Activated CD4-positive, alpha-beta T cell treated with anti-CD3 and anti-CD28 coated beads, Interleukin-2, amount 10 ng/mL, durations not matched to agents 7 days and 5 days (primary cell): ENCODE data around the gene CBX5. TPM values are rescaled to one million over a fixed set of nuclear protein-coding genes. Genes with fewer than 3 reads are reported as not detected.

Experiments used
- CTCF ChIA-PET: fragments of 350-600 bp; sonication (Branson Sonifier 250); formaldehyde crosslinking; loops from one replicate; lab custom pipeline; 2021; ENCODE audit warnings: antibody characterized with exemption; lab: Charles Lee
- POLR2A ChIA-PET: fragments of 350-600 bp; sonication (Branson Sonifier 250); formaldehyde crosslinking; loops from one replicate; lab custom pipeline; 2021; ENCODE audit warnings: antibody characterized with exemption; lab: Charles Lee
- DNase-seq: peaks from one replicate; pipeline ENCODE4 v3.0.0-alpha.2; 2020
- H3K27ac Mint-ChIP-seq: one replicate; pipeline ENCODE4 v1.8.0; 2021; ENCODE audit warnings: mild to moderate bottlenecking, moderate library complexity, mixed read lengths
- H3K27me3 Mint-ChIP-seq: one replicate; pipeline ENCODE4 v1.8.0; 2021; ENCODE audit warnings: mixed read lengths
- H3K36me3 Mint-ChIP-seq: one replicate; pipeline ENCODE4 v1.8.0; 2021; ENCODE audit warnings: low read depth, mixed read lengths
- H3K4me1 Mint-ChIP-seq: one replicate; pipeline ENCODE4 v1.8.0; 2021; ENCODE audit warnings: mixed read lengths
- H3K4me3 Mint-ChIP-seq: one replicate; pipeline ENCODE4 v1.8.0; 2021; ENCODE audit warnings: mild to moderate bottlenecking, moderate library complexity, mixed read lengths
- H3K9me3 Mint-ChIP-seq: one replicate; pipeline ENCODE4 v1.8.0; 2021; ENCODE audit warnings: mixed read lengths
- total RNA-seq, 2 experiments: library from RNA; stranded (reverse); gene quantifications; one replicate each; pipeline ENCODE4 v1.2.3, GENCODE V29; 2021

CBX5 gene
- total RNA-seq, 2 experiments from 2014 or later = 145 to 170 TPM

DNA sequence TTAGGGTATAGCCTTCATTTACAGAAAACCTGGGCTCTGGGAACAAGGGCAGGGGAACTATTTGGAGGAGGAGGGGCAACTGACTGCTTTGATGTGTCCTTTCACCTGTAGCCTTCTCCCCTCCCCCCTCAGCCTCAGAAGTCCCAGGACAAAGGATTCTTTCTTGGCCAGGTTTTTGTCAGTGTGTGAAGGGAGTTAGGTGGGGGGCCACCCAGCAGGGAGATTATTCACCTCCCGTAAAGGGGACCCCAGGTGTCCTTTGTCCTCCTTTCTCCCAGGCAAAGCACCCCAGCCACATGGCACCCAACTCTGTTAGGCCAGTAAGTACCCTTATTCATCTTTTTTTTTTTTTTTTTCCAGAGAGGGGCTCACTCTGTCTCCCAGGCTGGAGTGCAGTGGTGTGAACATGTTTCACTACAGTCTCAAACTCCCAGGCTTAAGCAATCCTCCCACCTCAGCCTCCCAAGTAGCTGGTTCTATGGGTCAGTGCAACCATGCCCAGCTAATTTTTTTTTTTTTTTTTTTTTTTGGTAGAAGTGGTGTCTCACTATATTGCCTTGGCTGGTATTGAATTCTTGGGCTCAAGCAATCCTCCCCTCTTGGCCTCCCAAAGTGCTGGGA, 21.6 kb upstream of the CBX5 start:
- ChIA-PET POLR2A (no interaction called here), CTCF (interaction anchor here (0.6 to 1.2 kb wide), 6 partner anchors 8 to 1621 kb away, joined by 3 to 5 read pairs (median 4); partner anchors contain the start of gene COPZ1)
- H3K4me1 Mint-ChIP-seq = peaks cover 30% of the 10 kb centered on the region
- peaks cover 68% of the 10 kb centered on the region for H3K27me3 Mint-ChIP-seq
- H3K36me3 Mint-ChIP-seq = no peaks in the 10 kb centered on the region
- no peak overlapping the region for H3K27ac Mint-ChIP-seq
- no peak overlapping the region for H3K4me3 Mint-ChIP-seq
- DNase-seq = no peak
- H3K9me3 Mint-ChIP-seq = no peaks in the 10 kb centered on the region

- H3K36me3 Mint-ChIP-seq = no peaks in the 10 kb centered on the region
Measured at GRCh38 chr12:54300732-54301427, 21.0 kb upstream of the CBX5 start, which contains the start of gene NFE2. Gene NFE2 (minus strand): TSS chr12:54301015. CDS start chr12:54295248, 5,767 bp downstream.

DNA sequence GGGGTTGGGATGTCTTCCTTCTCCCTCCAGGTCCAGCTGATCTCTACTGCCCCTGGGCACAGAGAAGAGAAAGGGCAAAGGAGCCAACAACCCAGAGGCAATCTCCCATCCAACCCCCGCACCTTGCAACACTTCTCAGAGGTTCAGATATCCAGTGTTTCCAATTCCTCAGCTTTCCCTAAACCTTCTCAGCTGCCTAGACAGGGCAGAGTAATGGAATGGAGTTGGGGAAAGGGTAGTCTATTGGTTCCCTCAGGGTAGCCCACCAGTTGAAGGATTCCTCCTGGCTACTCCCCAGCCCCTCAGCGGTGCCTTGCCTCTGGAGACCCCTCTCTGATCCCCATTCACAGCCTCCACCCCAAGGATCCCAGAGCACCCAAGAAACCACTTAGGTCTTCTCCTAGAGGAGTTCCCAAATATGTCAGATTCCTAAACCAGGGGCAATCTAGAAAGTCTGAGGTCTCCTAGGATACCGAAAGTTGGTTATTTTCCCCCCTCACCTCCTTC, 20.4 kb upstream of the CBX5 start:
- H3K27me3 Mint-ChIP-seq = peaks cover 68% of the 10 kb centered on the region
- H3K9me3 Mint-ChIP-seq = no peaks in the 10 kb centered on the region
- no peak overlapping the region for H3K4me3 Mint-ChIP-seq
- H3K27ac Mint-ChIP-seq = no peak overlapping the region
- no peaks in the 10 kb centered on the region for H3K36me3 Mint-ChIP-seq
- CTCF ChIA-PET = interaction anchor here (0.9 to 2.3 kb wide), 5 partner anchors 9 to 99 kb away, joined by 3 to 6 read pairs (median 5); partner anchors contain the start of gene COPZ1
- DNase-seq = no peak
- POLR2A ChIA-PET = no interaction called here
- peaks cover 29% of the 10 kb centered on the region for H3K4me1 Mint-ChIP-seq

More at GRCh38 chr12:54300732-54301427, 21.0 kb upstream of the CBX5 start, which contains the start of gene NFE2:
- H3K27me3 Mint-ChIP-seq = peaks cover 68% of the 10 kb centered on the region
- H3K9me3 Mint-ChIP-seq = no peaks in the 10 kb centered on the region
- no peak for DNase-seq
- no peak within 1 kb of the TSS for H3K27ac Mint-ChIP-seq
- no peak within 1 kb of the TSS for H3K4me3 Mint-ChIP-seq
- peaks cover 29% of the 10 kb centered on the region for H3K4me1 Mint-ChIP-seq
- ChIA-PET POLR2A (no interaction called here), CTCF (interaction anchor here (0.8 to 2.3 kb wide), 3 partner anchors 24 to 98 kb away, joined by 3 to 6 read pairs (median 5); partner anchors contain the start of gene COPZ1)

GRCh38 chr12:54299515-54300224, 19.7 kb upstream of the CBX5 start:
- Mint-ChIP-seq H3K9me3 (no peaks in the 10 kb centered on the region), H3K4me1 (peaks cover 28% of the 10 kb centered on the region), H3K4me3 (no peak overlapping the region), H3K36me3 (no peaks in the 10 kb centered on the region), H3K27me3 (peaks cover 65% of the 10 kb centered on the region), H3K27ac (no peak overlapping the region)
- ChIA-PET POLR2A (interaction anchor here (0.6 kb wide), 1 partner anchor 35 kb away, joined by 6 read pairs; no protein-coding TSS in a partner anchor), CTCF (interaction anchor here (0.9 to 2.3 kb wide), 8 partner anchors 9 to 100 kb away, joined by 3 to 6 read pairs (median 6); partner anchors contain the start of gene COPZ1)
- no peak for DNase-seq

- Mint-ChIP-seq H3K36me3 (no peaks in the 10 kb centered on the region), H3K27ac (no peak overlapping the region), H3K27me3 (peaks cover 57% of the 10 kb centered on the region), H3K9me3 (no peaks in the 10 kb centered on the region), H3K4me1 (peaks cover 20% of the 10 kb centered on the region), H3K4me3 (no peak overlapping the region)
- no peak for DNase-seq
- POLR2A ChIA-PET = interaction anchor here (0.6 kb wide), 1 partner anchor 38 kb away, joined by 3 read pairs; no protein-coding TSS in a partner anchor
- CTCF ChIA-PET = interaction anchor here (0.6 to 2.3 kb wide), 8 partner anchors 9 to 89 kb away, joined by 3 to 6 read pairs (median 6); partner anchors contain the start of gene COPZ1
Measured at GRCh38 chr12:54298904-54299303, 19.0 kb upstream of the CBX5 start.

GRCh38 chr12:54296393-54297099, 16.6 kb upstream of the CBX5 start:
- DNase-seq = no peak
- H3K9me3 Mint-ChIP-seq = no peaks in the 10 kb centered on the region
- ChIA-PET CTCF (interaction anchor here (0.6 to 4.1 kb wide), 11 partner anchors 10 to 105 kb away, joined by 3 to 14 read pairs (median 4); partner anchors contain the start of genes CBX5 and HNRNPA1), POLR2A (no interaction called here)
- H3K36me3 Mint-ChIP-seq = no peaks in the 10 kb centered on the region
- no peak overlapping the region for H3K4me3 Mint-ChIP-seq
- peaks cover 14% of the 10 kb centered on the region for H3K4me1 Mint-ChIP-seq
- peaks cover 37% of the 10 kb centered on the region for H3K27me3 Mint-ChIP-seq
- H3K27ac Mint-ChIP-seq = no peak overlapping the region

- H3K4me3 Mint-ChIP-seq = no peak overlapping the region
- POLR2A ChIA-PET = no interaction called here
- no peak for DNase-seq
- peaks cover 9% of the 10 kb centered on the region for H3K4me1 Mint-ChIP-seq
- no peak overlapping the region for H3K27ac Mint-ChIP-seq
- H3K9me3 Mint-ChIP-seq = no peaks in the 10 kb centered on the region
- CTCF ChIA-PET = interaction anchor here (0.6 to 4.1 kb wide), 13 partner anchors 8 to 90 kb away, joined by 3 to 15 read pairs (median 7); partner anchors contain the start of genes CBX5, HNRNPA1 and ZNF385A
- H3K36me3 Mint-ChIP-seq = no peaks in the 10 kb centered on the region
- H3K27me3 Mint-ChIP-seq = peaks cover 22% of the 10 kb centered on the region
Measured at GRCh38 chr12:54294953-54295566, 15.1 kb upstream of the CBX5 start.

DNA sequence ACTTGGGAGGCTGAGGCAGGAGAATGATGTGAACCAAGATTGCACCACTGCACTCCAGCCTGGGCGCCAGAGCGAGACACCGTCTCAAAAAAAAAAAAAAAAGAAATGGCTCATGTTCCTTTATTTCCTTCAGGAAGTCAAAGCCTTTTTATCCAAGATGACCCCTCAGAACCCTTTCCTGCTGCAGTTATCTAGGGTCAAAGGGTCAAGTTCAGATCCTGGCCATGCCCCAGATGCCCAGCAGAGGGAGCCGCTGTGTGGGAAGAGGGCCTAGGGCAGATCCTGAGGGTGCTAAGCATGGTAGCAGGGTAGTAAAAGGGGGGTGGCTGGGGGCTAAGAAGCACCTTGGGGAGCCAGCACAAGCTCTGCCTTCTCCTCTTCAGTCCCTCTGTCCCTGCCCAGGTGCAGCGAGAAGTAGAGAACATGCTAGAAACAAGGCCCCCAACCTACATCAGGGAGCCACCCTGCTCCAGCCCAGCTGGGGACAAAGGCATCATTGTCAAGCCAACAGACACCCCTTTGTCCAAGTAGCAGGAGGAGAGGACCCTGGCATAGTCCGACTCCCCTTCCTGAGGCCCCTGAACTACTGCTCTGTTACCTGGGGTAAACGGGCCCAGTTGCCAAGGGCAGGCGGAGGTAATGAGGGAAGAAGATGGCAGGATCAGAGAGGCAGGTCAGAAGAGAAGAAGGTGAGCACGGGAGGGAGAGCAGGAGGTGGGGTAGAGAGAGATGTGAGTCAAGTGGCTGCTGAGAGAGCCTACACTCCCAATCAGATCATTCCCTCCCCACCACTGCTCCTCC, 14.4 kb upstream of the CBX5 start:
- peaks cover 9% of the 10 kb centered on the region for H3K4me1 Mint-ChIP-seq
- DNase-seq = peak; percentile 72
- H3K27ac Mint-ChIP-seq = no peak overlapping the region
- ChIA-PET CTCF (interaction anchor here (0.6 to 4.1 kb wide), 20 partner anchors 8 to 1518 kb away, joined by 3 to 15 read pairs (median 4); partner anchors contain the start of genes CBX5, HNRNPA1 and ZNF385A), POLR2A (no interaction called here)
- no peaks in the 10 kb centered on the region for H3K9me3 Mint-ChIP-seq
- H3K4me3 Mint-ChIP-seq = no peak overlapping the region
- H3K27me3 Mint-ChIP-seq = peaks cover 15% of the 10 kb centered on the region
- H3K36me3 Mint-ChIP-seq = no peaks in the 10 kb centered on the region

GRCh38 chr12:54292931-54293241, 13.0 kb upstream of the CBX5 start:
- Mint-ChIP-seq H3K9me3 (no peaks in the 10 kb centered on the region), H3K27me3 (peaks cover 6% of the 10 kb centered on the region), H3K27ac (no peak overlapping the region), H3K4me3 (no peak overlapping the region), H3K36me3 (peaks cover 4% of the 10 kb centered on the region), H3K4me1 (peaks cover 10% of the 10 kb centered on the region)
- CTCF ChIA-PET = interaction anchor here (1.1 to 4.1 kb wide), 12 partner anchors 9 to 147 kb away, joined by 3 to 16 read pairs (median 4); partner anchors contain the start of genes CBX5, COPZ1 and HNRNPA1
- POLR2A ChIA-PET = interaction anchor here (1.1 kb wide), 1 partner anchor 66 kb away, joined by 4 read pairs; no protein-coding TSS in a partner anchor
- no peak for DNase-seq

GRCh38 chr12:54292083-54292930, 12.4 kb upstream of the CBX5 start:
- CTCF ChIA-PET = interaction anchor here (1.0 to 4.1 kb wide), 11 partner anchors 9 to 148 kb away, joined by 3 to 16 read pairs (median 4); partner anchors contain the start of genes CBX5, COPZ1 and HNRNPA1
- POLR2A ChIA-PET = interaction anchor here (1.0 to 1.1 kb wide), 2 partner anchors 12 to 67 kb away, joined by 3 to 4 read pairs; partner anchors contain the start of genes CBX5 and HNRNPA1
- Mint-ChIP-seq H3K36me3 (peaks cover 7% of the 10 kb centered on the region), H3K4me3 (no peak overlapping the region), H3K27ac (no peak overlapping the region), H3K4me1 (peaks cover 9% of the 10 kb centered on the region), H3K9me3 (no peaks in the 10 kb centered on the region), H3K27me3 (peaks cover 3% of the 10 kb centered on the region)
- DNase-seq = no peak
